GM12874 (cell line): ENCODE results near the gene KCNK3.

Experiments
- TF ChIP-seq, protein P1 (sequence below): IDR thresholded peaks from 2 replicates; pipeline ENCODE4 v1.5.1; 2011; ENCODE audit warnings: low read depth, mild to moderate bottlenecking, control low read depth, low read length, moderate library complexity; ENCODE audit not compliant: insufficient read depth

Gene KCNK3

DNA sequence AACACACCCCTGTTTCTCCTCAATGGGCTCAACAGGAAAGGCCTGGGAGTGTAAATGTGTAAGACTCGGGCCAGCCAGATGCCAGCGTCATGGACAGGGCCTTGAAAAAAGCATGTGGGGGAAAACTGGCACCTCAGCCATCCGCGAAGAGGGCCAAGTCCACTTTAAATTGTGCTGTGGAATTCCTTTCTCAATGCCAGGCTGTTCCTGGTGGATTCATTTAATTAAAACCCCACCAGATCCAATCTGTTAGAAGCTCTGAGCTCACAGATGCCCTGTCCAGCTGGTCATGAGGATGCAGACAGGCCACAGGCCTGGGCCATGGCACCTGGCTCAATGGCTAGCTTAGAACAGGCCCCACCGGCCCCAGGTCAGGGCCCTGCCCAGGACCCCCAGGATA lies 24.8 kb downstream of the KCNK3 start:
- TF ChIP-seq, protein P1, sequence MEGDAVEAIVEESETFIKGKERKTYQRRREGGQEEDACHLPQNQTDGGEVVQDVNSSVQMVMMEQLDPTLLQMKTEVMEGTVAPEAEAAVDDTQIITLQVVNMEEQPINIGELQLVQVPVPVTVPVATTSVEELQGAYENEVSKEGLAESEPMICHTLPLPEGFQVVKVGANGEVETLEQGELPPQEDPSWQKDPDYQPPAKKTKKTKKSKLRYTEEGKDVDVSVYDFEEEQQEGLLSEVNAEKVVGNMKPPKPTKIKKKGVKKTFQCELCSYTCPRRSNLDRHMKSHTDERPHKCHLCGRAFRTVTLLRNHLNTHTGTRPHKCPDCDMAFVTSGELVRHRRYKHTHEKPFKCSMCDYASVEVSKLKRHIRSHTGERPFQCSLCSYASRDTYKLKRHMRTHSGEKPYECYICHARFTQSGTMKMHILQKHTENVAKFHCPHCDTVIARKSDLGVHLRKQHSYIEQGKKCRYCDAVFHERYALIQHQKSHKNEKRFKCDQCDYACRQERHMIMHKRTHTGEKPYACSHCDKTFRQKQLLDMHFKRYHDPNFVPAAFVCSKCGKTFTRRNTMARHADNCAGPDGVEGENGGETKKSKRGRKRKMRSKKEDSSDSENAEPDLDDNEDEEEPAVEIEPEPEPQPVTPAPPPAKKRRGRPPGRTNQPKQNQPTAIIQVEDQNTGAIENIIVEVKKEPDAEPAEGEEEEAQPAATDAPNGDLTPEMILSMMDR: no peak

DNA sequence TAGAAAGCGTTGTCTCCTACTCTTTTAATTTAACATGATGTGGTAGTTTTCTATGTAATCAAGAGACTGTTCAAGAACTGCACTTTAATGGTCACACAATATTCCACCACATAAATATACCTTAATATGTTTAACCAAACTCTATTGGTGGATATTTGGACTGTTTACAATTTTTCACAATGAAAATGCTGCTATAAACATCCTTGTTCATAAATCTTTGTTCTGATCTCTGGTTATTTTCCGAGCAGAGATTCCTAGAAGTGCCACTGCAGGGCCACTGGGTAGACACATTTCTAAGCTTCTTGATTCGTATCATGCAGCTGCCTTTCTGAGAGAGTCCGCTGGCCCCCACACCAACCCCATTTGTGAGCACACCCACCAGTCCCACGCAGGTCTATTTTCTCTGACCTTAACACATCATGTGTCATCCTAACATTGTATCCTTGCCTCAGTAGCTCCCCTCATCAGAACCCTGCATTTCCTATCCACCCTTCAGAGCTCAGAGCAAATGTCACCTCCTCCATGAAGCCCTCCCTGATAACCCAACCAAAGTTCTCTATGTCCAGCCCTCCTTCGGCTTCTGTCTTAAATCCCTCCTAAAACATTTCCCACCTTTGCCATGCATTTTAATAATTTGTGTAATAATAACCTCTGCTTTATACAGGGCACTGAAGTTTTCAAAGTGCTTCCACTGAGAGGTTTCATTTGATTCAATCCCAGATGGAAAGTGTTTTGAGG lies 26.6 kb downstream of the KCNK3 start:
- TF ChIP-seq, protein P1: no peak

DNA sequence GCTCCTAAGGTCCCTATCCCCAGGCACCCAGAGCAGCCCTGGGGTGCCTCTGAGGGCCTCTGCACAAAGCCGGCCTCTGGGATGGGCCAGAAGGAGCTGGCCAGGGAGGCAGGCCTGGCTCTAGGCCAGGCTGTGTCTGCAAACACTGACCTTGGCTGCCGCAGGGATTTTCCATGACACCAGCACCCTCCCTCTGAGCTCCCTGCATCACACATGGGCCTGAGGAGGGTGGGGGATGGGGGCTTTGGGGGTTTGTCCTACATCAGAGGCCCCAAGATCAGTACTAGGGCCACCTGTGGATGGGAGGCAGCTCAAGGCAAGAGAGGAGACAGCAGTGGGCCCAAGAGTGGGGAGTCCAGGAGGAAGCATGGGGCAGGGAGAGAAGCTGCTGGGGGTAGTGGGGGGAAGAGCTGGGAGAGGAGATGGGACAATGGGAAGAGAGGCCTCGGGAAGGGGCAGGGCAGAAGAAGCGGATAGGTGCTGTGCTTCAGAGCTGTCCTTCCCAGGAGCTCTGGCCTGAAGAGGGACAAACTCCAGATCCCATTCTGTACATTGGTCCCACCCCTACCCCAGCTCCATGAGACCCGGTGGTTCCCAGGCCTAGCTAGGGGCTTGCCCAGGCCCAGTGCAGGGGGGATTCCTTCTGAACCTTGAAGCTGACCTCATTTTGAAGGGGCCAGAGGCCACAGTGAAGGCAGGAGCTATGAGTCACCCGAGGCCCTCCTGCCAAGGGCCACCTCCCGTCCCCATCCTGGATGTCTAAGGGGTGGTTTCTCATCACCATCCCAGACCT lies 28.0 kb downstream of the KCNK3 start:
- TF ChIP-seq, protein P1: no peak

DNA sequence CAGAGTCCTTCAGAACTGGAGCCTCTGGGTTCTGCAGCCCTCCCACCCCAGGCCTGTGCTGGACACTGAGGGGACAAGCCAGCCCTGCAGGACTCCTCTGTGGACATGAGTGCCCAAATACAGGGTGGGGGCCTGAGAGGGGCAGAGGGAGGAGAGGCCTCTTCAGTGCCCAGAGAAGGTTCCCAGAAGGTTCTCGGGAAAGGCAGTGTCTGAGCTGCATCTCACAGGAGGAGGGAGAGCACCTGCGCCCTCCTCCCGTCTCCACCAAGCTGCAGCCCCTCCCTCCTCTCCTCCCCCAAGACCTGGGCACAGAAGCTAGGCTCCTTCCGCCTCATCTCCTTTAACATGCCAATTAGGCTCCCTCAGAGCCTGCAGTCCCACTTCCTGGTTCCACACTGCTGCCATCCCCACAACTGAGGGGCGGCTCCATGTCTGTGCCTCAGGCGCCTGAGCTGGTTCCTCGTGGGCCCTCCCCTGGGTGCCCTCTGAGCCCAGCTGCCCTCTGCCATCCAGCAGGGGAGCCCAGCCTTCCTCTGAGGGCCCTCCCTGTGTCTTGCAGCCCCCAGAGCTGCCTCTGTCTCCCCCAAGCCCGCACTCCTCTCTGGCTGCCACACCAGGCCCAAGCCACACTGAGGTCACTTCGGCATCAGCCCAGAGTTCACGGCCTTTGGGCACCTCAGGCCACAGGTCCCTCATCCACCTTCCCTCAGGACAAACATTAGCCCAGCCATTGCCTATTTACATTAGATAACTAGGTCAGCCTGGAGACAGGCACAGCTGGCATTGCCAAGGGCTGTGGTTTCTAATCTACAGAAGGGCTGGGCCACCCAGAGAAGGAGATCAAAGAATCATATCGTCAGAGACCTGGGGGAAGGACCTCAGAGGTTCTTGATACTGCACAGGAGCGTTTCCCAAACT lies 28.9 kb downstream of the KCNK3 start:
- TF ChIP-seq, protein P1: no peak

DNA sequence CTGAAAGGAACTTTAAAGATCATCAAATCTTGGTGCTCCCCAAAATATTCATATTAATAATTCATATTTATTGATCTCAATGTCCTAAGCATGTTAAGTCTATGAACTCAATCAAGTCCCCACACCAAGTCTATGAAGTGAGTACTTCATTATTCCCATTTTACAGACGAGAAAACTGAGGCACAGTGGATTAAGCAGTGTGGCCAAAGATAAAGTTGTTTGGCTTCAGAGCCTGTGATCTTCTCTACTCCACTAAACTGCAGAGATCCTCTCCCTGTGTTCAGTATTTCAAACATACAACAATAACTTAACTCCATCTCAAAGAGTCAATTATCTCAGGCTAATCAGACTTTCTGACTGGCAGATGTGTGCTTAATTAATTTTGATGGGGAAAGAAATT lies 29.8 kb downstream of the KCNK3 start:
- TF ChIP-seq, protein P1: no peak

DNA sequence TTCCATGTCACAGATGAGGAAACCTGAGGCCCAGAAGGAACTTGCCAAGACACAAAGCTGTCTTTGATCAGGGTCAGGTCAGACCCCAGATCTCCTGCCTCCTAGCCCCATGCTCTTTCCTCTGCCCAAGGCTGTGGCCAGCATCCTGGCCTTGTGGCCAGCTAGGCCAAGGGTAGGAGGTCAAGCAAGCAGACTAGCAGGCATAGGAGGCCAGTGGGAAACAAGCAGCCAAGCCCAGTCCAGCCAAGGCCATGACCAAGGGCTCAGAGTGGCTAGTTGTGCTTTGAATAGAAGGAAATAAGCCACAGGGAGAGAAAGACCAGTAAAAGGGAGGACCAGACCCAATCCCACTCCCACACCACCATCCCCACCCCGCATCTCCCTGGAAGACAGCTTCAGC lies 30.4 kb downstream of the KCNK3 start:
- TF ChIP-seq, protein P1: no peak

DNA sequence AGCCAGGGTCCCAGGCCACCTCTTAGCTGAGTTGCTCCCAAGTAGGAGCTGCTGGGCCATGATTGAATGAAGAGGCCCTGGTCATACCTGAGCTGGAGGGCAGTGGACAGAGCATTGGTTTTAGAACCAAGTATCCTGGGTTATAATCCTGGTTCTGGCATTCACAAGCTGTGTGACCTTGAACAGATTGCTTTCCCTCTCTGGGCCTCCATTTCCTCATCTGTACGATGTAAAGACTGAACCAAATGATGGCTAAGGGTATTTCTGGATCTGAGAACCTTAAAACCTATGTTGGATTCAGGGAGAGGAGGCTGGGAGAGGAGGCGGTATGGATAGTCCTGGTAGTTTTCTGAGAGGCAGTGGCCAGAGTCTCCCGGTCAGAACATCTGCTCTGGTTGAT lies 31.0 kb downstream of the KCNK3 start:
- TF ChIP-seq, protein P1: no peak
